Liver (tissue), 3 donors: ENCODE data around the gene NOS1.

Source experiments
- ATF3 ChIP-seq: IDR thresholded peaks from 2 replicates; pipeline ENCODE4 v1.6.1; 2016; ENCODE audit warnings: antibody characterized with exemption
- CTCF ChIP-seq: fragments of 150-350 bp; IDR thresholded peaks from 2 replicates; pipeline ENCODE4 v1.5.1; 2017; ENCODE audit warnings: improper control_type of control experiment, low read depth, low read length; ENCODE audit not compliant: missing input control
- EGR1 ChIP-seq, 2 donors: IDR thresholded peaks; 2 replicates each; pipeline ENCODE4 v1.6.1; 2016 to 2018; ENCODE audit warnings: antibody characterized with exemption in 2 of 2, low read depth in 2 of 2
- FOXA1 ChIP-seq: IDR thresholded peaks from 2 replicates; pipeline ENCODE4 v1.6.1; 2016; ENCODE audit warnings: antibody characterized with exemption
- GABPA ChIP-seq, 2 donors: IDR thresholded peaks in 1 of 2; conservative IDR thresholded peaks in 1 of 2; 2 replicates each; pipeline ENCODE4 v1.6.1; 2016; ENCODE audit warnings: antibody characterized with exemption in 2 of 2, mild to moderate bottlenecking in 1 of 2, moderate library complexity in 1 of 2
- RAD21 ChIP-seq, 2 donors: IDR thresholded peaks; 2 replicates each; pipeline ENCODE4 v1.6.1; 2016; ENCODE audit warnings: antibody characterized with exemption in 2 of 2, mild to moderate bottlenecking in 2 of 2
- REST ChIP-seq: IDR thresholded peaks from 2 replicates; pipeline ENCODE4 v1.6.1; 2016; ENCODE audit warnings: antibody characterized with exemption, mild to moderate bottlenecking
- TAF1 ChIP-seq: conservative IDR thresholded peaks from 2 replicates; pipeline ENCODE4 v1.6.1; 2016; ENCODE audit warnings: antibody characterized with exemption, mild to moderate bottlenecking
- YY1 ChIP-seq: IDR thresholded peaks from 2 replicates; pipeline ENCODE4 v1.6.1; 2016; ENCODE audit warnings: antibody characterized with exemption, mild to moderate bottlenecking
- donor health status: healthy.
- donor health status: healthy.

- no peak for TF ChIP-seq YY1
- no peak for TF ChIP-seq CTCF
- TF ChIP-seq ATF3: no peak
- no peak for TF ChIP-seq GABPA (IDR thresholded peaks at IDR 0.05 in 1 of 2, conservative IDR thresholded peaks at IDR 0.05 in 1 of 2)
- no peak for TF ChIP-seq RAD21 (IDR thresholded peaks at IDR 0.05)
- no peak for TF ChIP-seq EGR1 (IDR thresholded peaks at IDR 0.05; ENCODE audit: low read depth in 2 of 2)
- TF ChIP-seq TAF1: no peak
- TF ChIP-seq FOXA1: no peak
- no peak for TF ChIP-seq REST
These were observed 48.7 kb downstream of the NOS1 start for GRCh38 chr12:117312770-117313169.
